WTC11 (cell line): ENCODE data around the gene SLC17A2. TPM values are rescaled to one million over a fixed set of nuclear protein-coding genes. Genes with fewer than 3 reads are reported as not detected.

Experiments
- ATAC-seq: fragments of 200-7000 bp; cut with Tn5 transposase; 2 replicates; pipeline ENCODE4 v1.10.0; 2021; ENCODE audit warnings: mild to moderate bottlenecking, moderate library complexity
- CTCF ChIA-PET: fragments of 300-600 bp; sonication (Branson Sonifier 250); formaldehyde crosslinking; loops from one replicate; lab custom pipeline; 2021; ENCODE audit warnings: antibody characterized with exemption; lab: Charles Lee
- POLR2A ChIA-PET: fragments of 350-600 bp; sonication (Branson Sonifier 250); formaldehyde crosslinking; loops from one replicate; lab custom pipeline; 2021; ENCODE audit warnings: antibody characterized with exemption; lab: Charles Lee
- DNase-seq: peaks from one replicate; pipeline ENCODE4 v3.0.0; 2021; ENCODE audit warnings: low spot score
- H3K27ac Mint-ChIP-seq: 2 replicates; pipeline ENCODE4 v1.8.0; 2021; ENCODE audit warnings: mixed read lengths
- H3K27me3 Mint-ChIP-seq: 2 replicates; pipeline ENCODE4 v1.8.0; 2021; ENCODE audit warnings: low read depth, mild to moderate bottlenecking, moderate library complexity, mixed read lengths
- H3K36me3 Mint-ChIP-seq: 2 replicates; pipeline ENCODE4 v1.8.0; 2021; ENCODE audit warnings: mixed read lengths
- H3K4me1 Mint-ChIP-seq: 2 replicates; pipeline ENCODE4 v1.8.0; 2022; ENCODE audit warnings: mixed read lengths
- H3K4me3 Mint-ChIP-seq: 2 replicates; pipeline ENCODE4 v1.8.0; 2021; ENCODE audit warnings: mild to moderate bottlenecking, moderate library complexity, mixed read lengths
- H3K9me3 Mint-ChIP-seq: 2 replicates; pipeline ENCODE4 v1.8.0; 2021; ENCODE audit warnings: mixed read lengths
- ATF1 ChIP-seq: sonication (generic); formaldehyde crosslinking; IDR thresholded peaks from 2 replicates; pipeline ENCODE4 v1.8.1; 2023; ENCODE audit warnings: mild to moderate bottlenecking, moderate library complexity, missing genetic modification reagents
- ESRRA ChIP-seq: sonication (generic); formaldehyde crosslinking; IDR thresholded peaks from 2 replicates; pipeline ENCODE4 v1.8.1; 2022; ENCODE audit warnings: mild to moderate bottlenecking, missing genetic modification reagents, borderline replicate concordance
- FOXP1 ChIP-seq: sonication (generic); formaldehyde crosslinking; IDR thresholded peaks from 2 replicates; pipeline ENCODE4 v1.8.0; 2022; ENCODE audit warnings: missing genetic modification reagents, mild to moderate bottlenecking, moderate library complexity, borderline replicate concordance
- NFE2L1 ChIP-seq: sonication (generic); formaldehyde crosslinking; IDR thresholded peaks from 2 replicates; pipeline ENCODE4 v1.8.1; 2023; ENCODE audit warnings: missing genetic modification reagents
- NFYB ChIP-seq: sonication (generic); formaldehyde crosslinking; conservative IDR thresholded peaks from 2 replicates; pipeline ENCODE4 v1.8.0; 2022; ENCODE audit warnings: low read depth, missing genetic modification reagents
- NR2C2 ChIP-seq: sonication (generic); formaldehyde crosslinking; IDR thresholded peaks from 2 replicates; pipeline ENCODE4 v1.8.0; 2022; ENCODE audit warnings: mild to moderate bottlenecking, missing genetic modification reagents
- OVOL2 ChIP-seq: fragments of 250-450 bp; sonication (Bioruptor Pico); IDR thresholded peaks from 2 replicates; pipeline ENCODE4 v1.9.0; 2021; ENCODE audit warnings: mild to moderate bottlenecking, borderline replicate concordance
- SMAD4 ChIP-seq: sonication (generic); formaldehyde crosslinking; IDR thresholded peaks from 2 replicates; pipeline ENCODE4 v1.8.0; 2022; ENCODE audit warnings: mild to moderate bottlenecking, missing genetic modification reagents
- ZNF138 ChIP-seq: sonication (generic); formaldehyde crosslinking; conservative IDR thresholded peaks from 2 replicates; pipeline ENCODE4 v1.8.1; 2022; ENCODE audit warnings: mild to moderate bottlenecking, moderate library complexity, missing genetic modification reagents
- ZNF671 ChIP-seq: fragments of 250-450 bp; sonication (Bioruptor Pico); IDR thresholded peaks from 2 replicates; pipeline ENCODE4 v1.8.0; 2021; ENCODE audit warnings: mild to moderate bottlenecking
- total RNA-seq: library from RNA; stranded (reverse); gene quantifications from 3 replicates; pipeline ENCODE4 v1.2.3, GENCODE V29; 2021
- TF ChIP-seq, protein P1 (sequence below): fragments of 250-450 bp; sonication (Bioruptor Pico); IDR thresholded peaks from 2 replicates; pipeline ENCODE4 v1.9.0; 2021; ENCODE audit warnings: mild to moderate bottlenecking
- TF ChIP-seq, protein P2 (sequence below): fragments of 250-450 bp; sonication (Bioruptor Pico); IDR thresholded peaks from 2 replicates; pipeline ENCODE4 v1.9.0; 2021; ENCODE audit warnings: moderate library complexity, mild to moderate bottlenecking, inconsistent platforms, borderline replicate concordance
- TF ChIP-seq, protein P3 (sequence below): sonication (generic); formaldehyde crosslinking; IDR thresholded peaks from 2 replicates; pipeline ENCODE4 v1.8.1; 2023; ENCODE audit warnings: mild to moderate bottlenecking, missing genetic modification reagents, moderate library complexity
- TF ChIP-seq, protein P4 (sequence below): sonication (generic); formaldehyde crosslinking; IDR thresholded peaks from 2 replicates; pipeline ENCODE4 v1.8.1; 2023; ENCODE audit warnings: mild to moderate bottlenecking, missing genetic modification reagents, borderline replicate concordance
- TF ChIP-seq, protein P5 (sequence below): sonication (generic); formaldehyde crosslinking; IDR thresholded peaks from 2 replicates; pipeline ENCODE4 v1.8.1; 2022; ENCODE audit warnings: missing genetic modification reagents, borderline replicate concordance
- TF ChIP-seq, protein P6 (sequence below): sonication (generic); formaldehyde crosslinking; IDR thresholded peaks from 2 replicates; pipeline ENCODE4 v1.8.1; 2022; ENCODE audit warnings: mild to moderate bottlenecking, missing genetic modification reagents, moderate library complexity, borderline replicate concordance
- TF ChIP-seq, protein P7 (sequence below): sonication (generic); formaldehyde crosslinking; IDR thresholded peaks from 2 replicates; pipeline ENCODE4 v1.8.1; 2023; ENCODE audit warnings: mild to moderate bottlenecking, moderate library complexity, missing genetic modification reagents
- TF ChIP-seq, protein P8 (sequence below): fragments of 250-450 bp; sonication (Bioruptor Pico); IDR thresholded peaks from 2 replicates; pipeline ENCODE4 v1.9.0; 2021; ENCODE audit warnings: mild to moderate bottlenecking

The SLC17A2 gene
- total RNA-seq, 1 experiment from 2014 or later, result not detected

DNA sequence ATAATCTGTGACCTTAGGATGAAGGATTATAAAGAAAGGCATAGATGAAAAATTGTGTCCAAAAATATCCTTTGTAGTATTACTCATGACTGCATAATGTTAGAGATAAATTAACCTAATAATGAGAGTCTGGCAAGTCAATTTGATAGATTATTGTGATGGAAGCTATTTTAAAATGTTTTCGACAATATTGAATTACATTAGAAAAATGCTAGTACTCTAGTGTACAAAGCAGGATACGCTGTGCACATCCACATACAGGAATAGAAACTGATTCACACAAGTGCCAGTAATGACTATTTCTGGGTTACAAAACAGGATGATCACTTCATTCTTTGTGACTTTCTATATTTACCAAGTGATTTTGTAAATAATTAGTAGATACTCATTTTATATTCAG lies 3.3 kb downstream of the SLC17A2 start:
- POLR2A ChIA-PET, result no interaction called here
- no peak for ATAC-seq
- TF ChIP-seq ZNF671 (CRISPR knock-in tag) (no peak), ATF1 (CRISPR knock-in tag) (no peak), NR2C2 (CRISPR knock-in tag) (no peak), NFE2L1 (CRISPR knock-in tag) (no peak), SMAD4 (CRISPR knock-in tag) (no peak), FOXP1 (no peak), OVOL2 (CRISPR knock-in tag) (no peak), ZNF138 (CRISPR knock-in tag) (no peak), ESRRA (CRISPR knock-in tag) (no peak), NFYB (CRISPR knock-in tag) (no peak)
- TF ChIP-seq, protein P1, sequence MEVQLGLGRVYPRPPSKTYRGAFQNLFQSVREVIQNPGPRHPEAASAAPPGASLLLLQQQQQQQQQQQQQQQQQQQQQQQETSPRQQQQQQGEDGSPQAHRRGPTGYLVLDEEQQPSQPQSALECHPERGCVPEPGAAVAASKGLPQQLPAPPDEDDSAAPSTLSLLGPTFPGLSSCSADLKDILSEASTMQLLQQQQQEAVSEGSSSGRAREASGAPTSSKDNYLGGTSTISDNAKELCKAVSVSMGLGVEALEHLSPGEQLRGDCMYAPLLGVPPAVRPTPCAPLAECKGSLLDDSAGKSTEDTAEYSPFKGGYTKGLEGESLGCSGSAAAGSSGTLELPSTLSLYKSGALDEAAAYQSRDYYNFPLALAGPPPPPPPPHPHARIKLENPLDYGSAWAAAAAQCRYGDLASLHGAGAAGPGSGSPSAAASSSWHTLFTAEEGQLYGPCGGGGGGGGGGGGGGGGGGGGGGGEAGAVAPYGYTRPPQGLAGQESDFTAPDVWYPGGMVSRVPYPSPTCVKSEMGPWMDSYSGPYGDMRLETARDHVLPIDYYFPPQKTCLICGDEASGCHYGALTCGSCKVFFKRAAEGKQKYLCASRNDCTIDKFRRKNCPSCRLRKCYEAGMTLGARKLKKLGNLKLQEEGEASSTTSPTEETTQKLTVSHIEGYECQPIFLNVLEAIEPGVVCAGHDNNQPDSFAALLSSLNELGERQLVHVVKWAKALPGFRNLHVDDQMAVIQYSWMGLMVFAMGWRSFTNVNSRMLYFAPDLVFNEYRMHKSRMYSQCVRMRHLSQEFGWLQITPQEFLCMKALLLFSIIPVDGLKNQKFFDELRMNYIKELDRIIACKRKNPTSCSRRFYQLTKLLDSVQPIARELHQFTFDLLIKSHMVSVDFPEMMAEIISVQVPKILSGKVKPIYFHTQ, result no peak
- TF ChIP-seq, protein P2, sequence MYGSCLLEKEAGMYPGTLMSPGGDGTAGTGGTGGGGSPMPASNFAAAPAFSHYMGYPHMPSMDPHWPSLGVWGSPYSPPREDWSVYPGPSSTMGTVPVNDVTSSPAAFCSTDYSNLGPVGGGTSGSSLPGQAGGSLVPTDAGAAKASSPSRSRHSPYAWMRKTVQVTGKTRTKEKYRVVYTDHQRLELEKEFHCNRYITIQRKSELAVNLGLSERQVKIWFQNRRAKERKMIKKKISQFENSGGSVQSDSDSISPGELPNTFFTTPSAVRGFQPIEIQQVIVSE (CRISPR knock-in tag), result no peak
- TF ChIP-seq, protein P3, sequence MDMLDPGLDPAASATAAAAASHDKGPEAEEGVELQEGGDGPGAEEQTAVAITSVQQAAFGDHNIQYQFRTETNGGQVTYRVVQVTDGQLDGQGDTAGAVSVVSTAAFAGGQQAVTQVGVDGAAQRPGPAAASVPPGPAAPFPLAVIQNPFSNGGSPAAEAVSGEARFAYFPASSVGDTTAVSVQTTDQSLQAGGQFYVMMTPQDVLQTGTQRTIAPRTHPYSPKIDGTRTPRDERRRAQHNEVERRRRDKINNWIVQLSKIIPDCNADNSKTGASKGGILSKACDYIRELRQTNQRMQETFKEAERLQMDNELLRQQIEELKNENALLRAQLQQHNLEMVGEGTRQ (CRISPR knock-in tag), result no peak
- TF ChIP-seq, protein P4, sequence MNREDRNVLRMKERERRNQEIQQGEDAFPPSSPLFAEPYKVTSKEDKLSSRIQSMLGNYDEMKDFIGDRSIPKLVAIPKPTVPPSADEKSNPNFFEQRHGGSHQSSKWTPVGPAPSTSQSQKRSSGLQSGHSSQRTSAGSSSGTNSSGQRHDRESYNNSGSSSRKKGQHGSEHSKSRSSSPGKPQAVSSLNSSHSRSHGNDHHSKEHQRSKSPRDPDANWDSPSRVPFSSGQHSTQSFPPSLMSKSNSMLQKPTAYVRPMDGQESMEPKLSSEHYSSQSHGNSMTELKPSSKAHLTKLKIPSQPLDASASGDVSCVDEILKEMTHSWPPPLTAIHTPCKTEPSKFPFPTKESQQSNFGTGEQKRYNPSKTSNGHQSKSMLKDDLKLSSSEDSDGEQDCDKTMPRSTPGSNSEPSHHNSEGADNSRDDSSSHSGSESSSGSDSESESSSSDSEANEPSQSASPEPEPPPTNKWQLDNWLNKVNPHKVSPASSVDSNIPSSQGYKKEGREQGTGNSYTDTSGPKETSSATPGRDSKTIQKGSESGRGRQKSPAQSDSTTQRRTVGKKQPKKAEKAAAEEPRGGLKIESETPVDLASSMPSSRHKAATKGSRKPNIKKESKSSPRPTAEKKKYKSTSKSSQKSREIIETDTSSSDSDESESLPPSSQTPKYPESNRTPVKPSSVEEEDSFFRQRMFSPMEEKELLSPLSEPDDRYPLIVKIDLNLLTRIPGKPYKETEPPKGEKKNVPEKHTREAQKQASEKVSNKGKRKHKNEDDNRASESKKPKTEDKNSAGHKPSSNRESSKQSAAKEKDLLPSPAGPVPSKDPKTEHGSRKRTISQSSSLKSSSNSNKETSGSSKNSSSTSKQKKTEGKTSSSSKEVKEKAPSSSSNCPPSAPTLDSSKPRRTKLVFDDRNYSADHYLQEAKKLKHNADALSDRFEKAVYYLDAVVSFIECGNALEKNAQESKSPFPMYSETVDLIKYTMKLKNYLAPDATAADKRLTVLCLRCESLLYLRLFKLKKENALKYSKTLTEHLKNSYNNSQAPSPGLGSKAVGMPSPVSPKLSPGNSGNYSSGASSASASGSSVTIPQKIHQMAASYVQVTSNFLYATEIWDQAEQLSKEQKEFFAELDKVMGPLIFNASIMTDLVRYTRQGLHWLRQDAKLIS, result no peak
- TF ChIP-seq, protein P5, sequence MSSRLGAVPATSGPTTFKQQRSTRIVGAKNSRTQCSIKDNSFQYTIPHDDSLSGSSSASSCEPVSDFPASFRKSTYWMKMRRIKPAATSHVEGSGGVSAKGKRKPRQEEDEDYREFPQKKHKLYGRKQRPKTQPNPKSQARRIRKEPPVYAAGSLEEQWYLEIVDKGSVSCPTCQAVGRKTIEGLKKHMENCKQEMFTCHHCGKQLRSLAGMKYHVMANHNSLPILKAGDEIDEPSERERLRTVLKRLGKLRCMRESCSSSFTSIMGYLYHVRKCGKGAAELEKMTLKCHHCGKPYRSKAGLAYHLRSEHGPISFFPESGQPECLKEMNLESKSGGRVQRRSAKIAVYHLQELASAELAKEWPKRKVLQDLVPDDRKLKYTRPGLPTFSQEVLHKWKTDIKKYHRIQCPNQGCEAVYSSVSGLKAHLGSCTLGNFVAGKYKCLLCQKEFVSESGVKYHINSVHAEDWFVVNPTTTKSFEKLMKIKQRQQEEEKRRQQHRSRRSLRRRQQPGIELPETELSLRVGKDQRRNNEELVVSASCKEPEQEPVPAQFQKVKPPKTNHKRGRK (CRISPR knock-in tag), result no peak
- TF ChIP-seq, protein P6, sequence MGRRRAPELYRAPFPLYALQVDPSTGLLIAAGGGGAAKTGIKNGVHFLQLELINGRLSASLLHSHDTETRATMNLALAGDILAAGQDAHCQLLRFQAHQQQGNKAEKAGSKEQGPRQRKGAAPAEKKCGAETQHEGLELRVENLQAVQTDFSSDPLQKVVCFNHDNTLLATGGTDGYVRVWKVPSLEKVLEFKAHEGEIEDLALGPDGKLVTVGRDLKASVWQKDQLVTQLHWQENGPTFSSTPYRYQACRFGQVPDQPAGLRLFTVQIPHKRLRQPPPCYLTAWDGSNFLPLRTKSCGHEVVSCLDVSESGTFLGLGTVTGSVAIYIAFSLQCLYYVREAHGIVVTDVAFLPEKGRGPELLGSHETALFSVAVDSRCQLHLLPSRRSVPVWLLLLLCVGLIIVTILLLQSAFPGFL (CRISPR knock-in tag), result no peak
- TF ChIP-seq, protein P7, sequence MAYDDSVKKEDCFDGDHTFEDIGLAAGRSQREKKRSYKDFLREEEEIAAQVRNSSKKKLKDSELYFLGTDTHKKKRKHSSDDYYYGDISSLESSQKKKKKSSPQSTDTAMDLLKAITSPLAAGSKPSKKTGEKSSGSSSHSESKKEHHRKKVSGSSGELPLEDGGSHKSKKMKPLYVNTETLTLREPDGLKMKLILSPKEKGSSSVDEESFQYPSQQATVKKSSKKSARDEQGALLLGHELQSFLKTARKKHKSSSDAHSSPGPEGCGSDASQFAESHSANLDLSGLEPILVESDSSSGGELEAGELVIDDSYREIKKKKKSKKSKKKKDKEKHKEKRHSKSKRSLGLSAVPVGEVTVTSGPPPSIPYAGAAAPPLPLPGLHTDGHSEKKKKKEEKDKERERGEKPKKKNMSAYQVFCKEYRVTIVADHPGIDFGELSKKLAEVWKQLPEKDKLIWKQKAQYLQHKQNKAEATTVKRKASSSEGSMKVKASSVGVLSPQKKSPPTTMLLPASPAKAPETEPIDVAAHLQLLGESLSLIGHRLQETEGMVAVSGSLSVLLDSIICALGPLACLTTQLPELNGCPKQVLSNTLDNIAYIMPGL (CRISPR knock-in tag), result no peak
- TF ChIP-seq, protein P8, sequence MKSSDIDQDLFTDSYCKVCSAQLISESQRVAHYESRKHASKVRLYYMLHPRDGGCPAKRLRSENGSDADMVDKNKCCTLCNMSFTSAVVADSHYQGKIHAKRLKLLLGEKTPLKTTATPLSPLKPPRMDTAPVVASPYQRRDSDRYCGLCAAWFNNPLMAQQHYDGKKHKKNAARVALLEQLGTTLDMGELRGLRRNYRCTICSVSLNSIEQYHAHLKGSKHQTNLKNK (CRISPR knock-in tag), result no peak
- Mint-ChIP-seq H3K27me3 (no peaks in the 10 kb centered on the region), H3K4me1 (peaks cover 6% of the 10 kb centered on the region; the same call in 1 of the 2 replicates), H3K9me3 (no peaks in the 10 kb centered on the region), H3K27ac (no peak overlapping the region), H3K36me3 (no peaks in the 10 kb centered on the region), H3K4me3 (no peak overlapping the region)
- DNase-seq, result no peak
- CTCF ChIA-PET, result no interaction called here
